ENCODE results near the gene HIGD1A. TPM values are rescaled to one million over a fixed set of nuclear protein-coding genes. Genes with fewer than 3 reads are reported as not detected.

HIGD1A gene
- total and polyA plus RNA-seq, 2 of the 4 experiments (the other 2 are of a cell fraction) = 86.6 to 137 TPM

DNA sequence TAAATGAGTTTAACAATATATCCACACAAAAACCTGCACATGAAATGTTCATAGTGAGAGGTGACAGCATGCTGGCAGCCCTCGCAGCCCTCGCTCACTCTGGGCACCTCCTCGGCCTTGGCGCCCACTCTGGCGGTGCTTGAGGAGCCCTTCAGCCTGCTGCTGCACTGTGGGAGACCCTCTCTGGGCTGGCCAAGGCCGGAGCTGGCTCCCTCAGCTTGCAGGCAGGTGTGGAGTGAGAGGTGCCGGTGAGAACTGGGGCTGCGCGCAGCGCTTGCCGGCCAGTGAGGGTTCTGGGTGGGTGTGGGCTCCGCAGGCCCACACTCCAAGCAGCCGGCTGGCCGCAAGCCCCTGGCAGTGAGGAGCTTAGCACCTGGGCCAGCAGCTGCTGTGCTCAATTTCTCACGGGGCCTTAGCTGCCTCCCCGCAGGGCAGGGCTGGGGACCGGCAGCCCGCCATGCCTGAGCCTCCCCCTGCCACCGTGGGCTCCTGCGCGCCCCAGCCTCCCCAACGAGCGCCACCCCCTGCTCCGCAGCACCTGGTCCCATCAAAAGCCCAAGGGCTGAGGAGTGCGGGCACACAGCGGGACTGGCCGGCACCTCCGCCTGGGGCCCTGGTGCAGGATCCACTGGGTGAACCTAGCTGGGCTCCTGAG lies 34.7 kb downstream of the HIGD1A start:
- Histone ChIP-seq H3K23ac (ENCODE audit: low read depth, low read length) (no peak overlapping the region), H4K91ac (ENCODE audit: insufficient read depth, low read depth, low read length) (no peak overlapping the region), H2BK5ac (ENCODE audit: low read depth, low read length, poor library complexity, severe bottlenecking) (no peak overlapping the region), H3K4ac (ENCODE audit: low read depth, low read length) (no peak overlapping the region), H3K18ac (ENCODE audit: low read depth, low read length) (no peak overlapping the region), H3K9me3 (ENCODE audit: control insufficient read depth, insufficient read depth, low read length) (no peaks in the 10 kb centered on the region), H3K4me1 (ENCODE audit: control insufficient read depth, insufficient read depth, low read length) (no peaks in the 10 kb centered on the region), H3K27me3 (ENCODE audit: control insufficient read depth, insufficient read depth, low read length) (no peaks in the 10 kb centered on the region; the same call in 1 of the 2 replicates), H3K56ac (ENCODE audit: extremely low read depth, insufficient read depth, low read length) (no peak overlapping the region), H4K8ac (ENCODE audit: low read depth in 2 of 2, low read length in 2 of 2) (no peak overlapping the region), H3K27ac (ENCODE audit: insufficient read depth, low read length) (no peak overlapping the region), H3K79me1 (ENCODE audit: low read depth in 1 of 2, low read length in 2 of 2) (no peaks in the 10 kb centered on the region), H2BK120ac (ENCODE audit: low read depth, low read length) (no peak overlapping the region), H4K5ac (ENCODE audit: low read depth, low read length) (no peak overlapping the region), H4K20me1 (ENCODE audit: insufficient read depth, low read length) (no peaks in the 10 kb centered on the region), H2BK15ac (ENCODE audit: low read depth, low read length) (no peak overlapping the region), H3K9me1 (ENCODE audit: insufficient read depth, low read length) (no peaks in the 10 kb centered on the region), H3K14ac (replicated peaks; ENCODE audit: low read depth, low read length) (no peak overlapping the region), H2AFZ (replicated peaks; ENCODE audit: low read length, poor library complexity) (no peak overlapping the region), H3K4me3 (ENCODE audit: insufficient read depth, low read depth, low read length) (no peak overlapping the region), H3K36me3 (ENCODE audit: control insufficient read depth, insufficient read depth, low read length) (no peaks in the 10 kb centered on the region), H2AK5ac (ENCODE audit: low read depth, low read length) (no peak overlapping the region), H2BK20ac (ENCODE audit: low read depth, low read length) (no peak overlapping the region), H3K9ac (ENCODE audit: low read depth, low read length) (no peak overlapping the region), H2AK9ac (replicated peaks; ENCODE audit: low read depth, low read length, poor library complexity) (no peak overlapping the region), H3K4me2 (ENCODE audit: low read depth, low read length) (no peak overlapping the region)
- in situ Hi-C loops (cut with MboI; ENCODE audit: low sequenced_read_pairs) = no loop called here
- TF ChIP-seq NFE2L2 (IDR thresholded peaks at IDR 0.05; ENCODE audit: low read depth, low read length) = no peak
- no peak for TF ChIP-seq CEBPB (IDR thresholded peaks at IDR 0.05; ENCODE audit: low read depth, low read length)
- no peak for TF ChIP-seq MXI1 (IDR thresholded peaks at IDR 0.05; ENCODE audit: borderline replicate concordance, low read depth, low read length)
- TF ChIP-seq MAFK (IDR thresholded peaks at IDR 0.05; ENCODE audit: low read depth, low read length) = no peak
- TF ChIP-seq, protein P1, sequence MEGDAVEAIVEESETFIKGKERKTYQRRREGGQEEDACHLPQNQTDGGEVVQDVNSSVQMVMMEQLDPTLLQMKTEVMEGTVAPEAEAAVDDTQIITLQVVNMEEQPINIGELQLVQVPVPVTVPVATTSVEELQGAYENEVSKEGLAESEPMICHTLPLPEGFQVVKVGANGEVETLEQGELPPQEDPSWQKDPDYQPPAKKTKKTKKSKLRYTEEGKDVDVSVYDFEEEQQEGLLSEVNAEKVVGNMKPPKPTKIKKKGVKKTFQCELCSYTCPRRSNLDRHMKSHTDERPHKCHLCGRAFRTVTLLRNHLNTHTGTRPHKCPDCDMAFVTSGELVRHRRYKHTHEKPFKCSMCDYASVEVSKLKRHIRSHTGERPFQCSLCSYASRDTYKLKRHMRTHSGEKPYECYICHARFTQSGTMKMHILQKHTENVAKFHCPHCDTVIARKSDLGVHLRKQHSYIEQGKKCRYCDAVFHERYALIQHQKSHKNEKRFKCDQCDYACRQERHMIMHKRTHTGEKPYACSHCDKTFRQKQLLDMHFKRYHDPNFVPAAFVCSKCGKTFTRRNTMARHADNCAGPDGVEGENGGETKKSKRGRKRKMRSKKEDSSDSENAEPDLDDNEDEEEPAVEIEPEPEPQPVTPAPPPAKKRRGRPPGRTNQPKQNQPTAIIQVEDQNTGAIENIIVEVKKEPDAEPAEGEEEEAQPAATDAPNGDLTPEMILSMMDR (conservative IDR thresholded peaks at IDR 0.05; ENCODE audit: low read depth, low read length) = no peak
- ChIA-PET CTCF (no interaction called here), POLR2A (ENCODE audit: unreplicated experiment) (no interaction called here)
- no peak for DNase-seq
- ATAC-seq (ENCODE audit: low read depth) = no peak
- intact Hi-C loops (cut with micrococcal nuclease) = no loop called here
- no TSS peak for BruUV-seq (replicated peaks)
- dilution Hi-C loops (cut with HindIII; ENCODE audit: low sequenced_read_pairs, unreplicated experiment) = no loop called here
- WGBS, 2 experiments (ENCODE audit: extremely low coverage in 2 of 2, insufficient read length in 1 of 2) = 98% methylated on average over 6 of the region's 28 CpGs; no CpG with 5 or more reads in 1 of the 2 experiments

Measured in IMR-90 (cell line).